Ramos (cell line): ENCODE data around the gene CBL.

Experiments
- in situ Hi-C: fragments of 300-500 bp; cut with MboI; formaldehyde crosslinking; loops from one replicate; pipeline ENCODE4 v1.14.3; 2022; ENCODE audit warnings: low sequenced_read_pairs; ENCODE audit not compliant: unreplicated experiment

CBL gene

DNA sequence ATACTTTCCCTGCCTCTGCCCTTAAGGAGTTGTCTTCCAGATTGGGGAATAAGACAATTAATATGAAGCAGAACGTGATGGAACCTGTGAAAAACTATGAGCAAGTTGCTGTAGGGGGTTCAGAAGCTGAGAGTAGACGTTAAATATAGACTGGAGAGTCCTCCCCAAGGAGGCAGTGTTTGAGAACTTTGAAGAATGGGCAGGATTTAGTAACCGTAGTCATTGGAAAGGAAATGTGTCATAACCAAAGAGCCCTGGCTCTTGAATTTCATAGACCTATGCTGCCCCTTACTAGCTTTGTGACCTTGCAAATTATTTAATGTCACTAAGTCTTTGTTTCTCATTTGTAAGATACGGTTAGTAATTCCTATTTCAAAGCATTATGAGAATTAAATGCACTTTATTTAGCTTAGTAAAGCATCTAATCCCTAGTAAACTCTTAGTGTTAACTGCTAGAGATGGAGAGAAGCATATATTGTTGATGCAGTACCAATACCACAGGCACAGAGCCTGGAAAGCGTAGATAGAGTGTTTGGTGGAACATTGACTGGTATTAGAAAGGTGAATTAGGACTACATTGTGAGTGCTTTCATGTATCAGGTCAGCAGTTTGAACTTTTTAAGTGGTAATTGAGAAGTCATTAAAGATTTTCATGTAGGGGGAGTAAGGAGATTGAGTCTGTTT is 56.7 kb downstream of the CBL start:
- in situ Hi-C loops: no loop called here

DNA sequence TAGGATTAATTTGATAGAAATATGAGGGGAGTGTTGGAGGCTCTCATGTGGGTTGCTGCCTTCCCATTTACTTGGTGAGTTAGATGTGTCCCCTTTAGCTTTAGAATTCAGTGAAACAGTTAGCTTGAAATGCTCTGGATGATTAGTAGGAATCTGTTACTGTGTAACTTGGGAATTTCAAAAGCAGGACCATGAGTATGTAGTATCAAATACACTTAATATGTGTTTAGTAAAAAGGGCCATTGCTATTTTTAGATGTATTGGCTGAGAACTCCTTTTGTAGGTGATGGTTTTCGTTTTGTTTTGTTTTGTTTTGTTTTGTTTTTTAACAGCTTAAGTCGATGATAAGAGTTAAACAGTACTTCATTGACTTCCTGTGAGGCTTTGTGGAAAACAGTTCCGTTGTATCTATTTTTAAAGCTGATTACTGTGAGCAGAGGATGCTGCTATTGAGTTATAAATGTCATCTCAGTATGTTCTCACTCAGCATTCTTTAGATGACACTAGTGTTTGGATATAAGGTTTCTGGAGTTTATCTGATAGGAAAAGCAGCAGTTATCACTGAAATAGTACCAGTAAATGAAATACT is 57.3 kb downstream of the CBL start:
- in situ Hi-C loops: no loop called here

DNA sequence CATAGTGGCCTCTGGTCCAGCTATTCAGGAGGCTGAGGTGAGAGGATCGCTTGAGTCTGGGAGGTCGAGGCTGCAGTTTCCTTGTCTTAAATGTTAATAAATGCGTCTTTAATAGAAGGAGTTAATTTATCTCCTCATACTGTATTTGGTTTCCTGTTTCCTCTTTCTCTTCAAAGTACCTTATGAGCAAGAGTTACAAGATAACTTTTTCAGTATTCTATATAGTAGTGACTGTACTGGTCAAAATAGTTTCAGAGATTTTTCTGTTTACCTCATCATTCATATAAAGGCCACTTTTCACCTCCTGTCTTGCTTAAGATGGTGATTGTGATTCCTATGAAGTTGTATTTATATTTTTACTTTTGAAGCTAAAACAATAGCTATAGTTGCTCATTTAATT is 59.9 kb downstream of the CBL start:
- in situ Hi-C loops: no loop called here

DNA sequence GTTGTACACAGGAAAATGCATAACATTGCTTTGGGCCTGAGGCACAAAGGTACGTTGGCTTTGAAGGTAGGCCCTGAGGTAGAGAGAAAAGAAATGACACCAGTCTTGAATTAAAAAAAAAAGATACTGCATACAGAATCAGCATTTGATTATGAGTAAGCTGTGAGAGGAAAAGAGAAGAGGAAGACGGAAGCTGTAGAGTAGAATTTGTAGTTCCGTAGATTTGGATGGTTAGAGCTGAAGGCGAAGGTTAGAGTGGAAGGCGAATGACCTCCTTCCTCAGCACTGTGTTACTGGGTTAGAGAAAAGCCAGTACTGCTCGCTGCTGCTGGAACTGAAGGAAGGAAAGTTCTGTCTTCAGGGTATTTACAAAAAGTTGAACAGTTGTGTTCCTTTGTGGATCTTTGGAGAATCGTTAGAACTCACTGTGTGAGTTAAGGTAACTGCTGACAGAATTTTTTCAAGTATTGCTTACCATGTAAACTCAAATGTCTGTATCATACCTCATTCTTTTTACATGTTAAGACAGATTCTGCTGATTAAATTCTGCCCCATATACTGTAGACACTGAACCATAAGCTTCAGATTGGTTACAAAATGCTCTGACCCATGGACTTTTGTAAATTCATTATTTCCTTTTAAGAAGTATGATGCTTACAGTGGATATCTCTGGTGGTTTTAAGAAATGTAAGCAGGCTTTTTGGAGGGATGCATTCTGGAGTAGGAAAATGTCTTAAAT is 60.5 kb downstream of the CBL start:
- in situ Hi-C loops: no loop called here

DNA sequence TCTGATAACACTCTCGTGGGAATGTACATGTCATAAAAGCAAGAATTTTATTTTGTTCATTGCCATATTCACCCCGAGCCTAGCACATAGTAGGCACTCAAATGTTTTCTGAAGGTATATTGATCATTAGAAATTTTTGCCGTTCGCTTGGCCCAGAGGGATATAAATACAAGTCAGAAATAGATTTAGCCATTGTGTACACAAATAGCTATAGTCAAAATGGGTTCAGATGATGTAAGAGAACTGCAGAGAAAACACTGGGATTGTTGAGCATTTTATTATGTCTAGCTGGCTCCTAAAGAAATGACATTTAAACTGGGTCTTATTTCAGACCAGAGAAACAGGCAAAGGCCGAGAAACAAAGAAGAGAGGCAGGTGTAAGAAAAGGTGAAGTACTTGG is 61.5 kb downstream of the CBL start:
- in situ Hi-C loops: no loop called here

DNA sequence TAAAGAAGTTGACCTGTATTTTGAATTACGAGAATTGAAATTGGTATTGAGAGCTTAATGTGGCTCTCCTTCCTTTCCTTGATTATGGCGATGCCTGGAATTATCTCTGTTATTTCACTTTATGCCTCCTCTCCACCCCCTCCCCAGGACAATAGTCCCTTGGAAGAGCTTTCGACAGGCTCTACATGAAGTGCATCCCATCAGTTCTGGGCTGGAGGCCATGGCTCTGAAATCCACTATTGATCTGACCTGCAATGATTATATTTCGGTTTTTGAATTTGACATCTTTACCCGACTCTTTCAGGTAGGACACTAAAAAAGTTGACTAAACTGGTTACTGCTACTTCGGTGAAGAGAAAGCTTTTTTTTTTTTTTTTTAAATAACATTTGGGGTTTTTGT is 67.6 kb downstream of the CBL start:
- in situ Hi-C loops: no loop called here

DNA sequence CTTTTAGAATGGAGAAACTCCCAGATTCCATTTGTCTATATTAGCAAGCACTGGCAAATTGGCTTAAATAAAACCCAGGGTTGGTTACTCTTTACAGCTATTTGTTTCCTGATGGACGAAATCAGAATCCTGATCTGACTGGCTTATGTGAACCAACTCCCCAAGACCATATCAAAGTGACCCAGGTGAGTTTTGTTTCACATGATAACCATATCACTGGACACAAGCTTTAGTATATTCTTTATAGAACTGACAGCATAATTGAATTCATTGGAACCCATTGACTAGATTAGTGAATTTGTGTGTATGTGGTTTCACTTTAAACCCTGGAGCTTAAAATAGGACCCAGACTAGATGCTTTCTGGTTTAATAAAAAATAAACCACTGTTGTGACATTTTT is 71.5 kb downstream of the CBL start:
- in situ Hi-C loops: no loop called here

DNA sequence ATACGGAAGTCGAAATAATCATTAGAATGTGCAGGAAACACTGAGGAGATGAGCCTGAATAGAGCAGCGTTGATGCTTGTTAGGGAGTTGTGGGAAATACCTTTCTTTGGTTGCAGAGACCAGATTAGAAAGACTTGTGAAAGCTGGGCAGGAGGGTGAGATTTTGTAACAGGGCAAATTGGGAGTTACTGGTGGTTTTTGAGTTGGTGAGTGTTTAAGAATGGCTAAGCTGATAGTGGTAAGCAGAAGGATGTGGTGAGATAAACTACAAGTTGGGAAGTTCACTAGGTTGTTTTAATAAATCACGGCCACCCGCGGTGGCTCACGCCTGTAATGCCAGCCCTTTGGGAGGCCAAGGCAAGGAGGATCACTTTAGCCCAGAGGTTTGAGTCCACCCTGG is 76.4 kb downstream of the CBL start:
- in situ Hi-C loops: no loop called here

DNA sequence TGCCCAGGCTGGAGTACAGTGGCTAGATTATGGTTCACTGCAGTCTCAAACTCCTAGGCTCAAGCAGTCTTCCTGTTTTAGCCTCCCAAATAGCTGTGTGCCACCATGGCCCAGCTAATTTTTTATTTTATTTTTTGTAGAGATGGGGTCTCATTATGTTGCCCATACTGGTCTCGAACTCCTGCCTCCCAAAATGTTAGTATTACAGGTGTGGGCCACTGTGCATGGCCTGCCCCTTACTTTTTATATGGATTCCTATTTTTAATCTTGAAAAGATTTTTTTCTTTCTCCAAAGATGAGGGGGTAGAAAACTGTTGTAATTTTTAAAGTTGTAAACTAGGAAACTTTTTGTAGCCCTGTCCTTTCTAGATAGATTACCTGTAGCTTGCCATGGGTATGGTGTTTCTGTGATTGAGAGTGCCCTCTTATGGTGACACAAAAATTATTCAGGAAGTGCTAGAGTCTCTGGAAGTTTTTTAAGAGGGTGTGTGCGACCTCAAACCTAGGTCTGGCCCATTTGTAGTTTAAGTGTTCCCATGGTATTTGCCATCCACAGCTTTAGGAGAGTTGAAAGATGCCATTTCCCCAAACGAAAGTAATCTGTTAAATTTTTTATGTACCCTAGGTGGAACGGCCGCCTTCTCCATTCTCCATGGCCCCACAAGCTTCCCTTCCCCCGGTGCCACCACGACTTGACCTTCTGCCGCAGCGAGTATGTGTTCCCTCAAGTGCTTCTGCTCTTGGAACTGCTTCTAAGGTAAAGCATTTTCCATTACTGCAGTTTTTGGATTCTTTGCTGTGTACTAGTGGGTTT is 78.4 kb downstream of the CBL start:
- in situ Hi-C loops: no loop called here

DNA sequence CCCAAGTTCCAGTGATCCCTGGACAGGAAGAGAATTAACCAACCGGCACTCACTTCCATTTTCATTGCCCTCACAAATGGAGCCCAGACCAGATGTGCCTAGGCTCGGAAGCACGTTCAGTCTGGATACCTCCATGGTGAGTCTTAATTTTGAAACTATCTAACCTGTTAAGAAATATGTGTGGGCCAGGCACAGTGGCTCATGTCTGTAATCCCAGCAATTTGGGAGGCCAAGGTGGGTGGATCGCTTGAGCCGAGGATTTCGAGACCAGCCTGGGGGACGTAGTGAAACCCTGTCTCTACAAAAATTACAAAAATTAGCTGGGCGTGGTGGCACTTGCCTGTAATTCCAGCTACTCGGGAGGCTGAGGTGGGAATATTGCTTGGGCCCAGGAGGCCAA is 79.3 kb downstream of the CBL start:
- in situ Hi-C loops: no loop called here

DNA sequence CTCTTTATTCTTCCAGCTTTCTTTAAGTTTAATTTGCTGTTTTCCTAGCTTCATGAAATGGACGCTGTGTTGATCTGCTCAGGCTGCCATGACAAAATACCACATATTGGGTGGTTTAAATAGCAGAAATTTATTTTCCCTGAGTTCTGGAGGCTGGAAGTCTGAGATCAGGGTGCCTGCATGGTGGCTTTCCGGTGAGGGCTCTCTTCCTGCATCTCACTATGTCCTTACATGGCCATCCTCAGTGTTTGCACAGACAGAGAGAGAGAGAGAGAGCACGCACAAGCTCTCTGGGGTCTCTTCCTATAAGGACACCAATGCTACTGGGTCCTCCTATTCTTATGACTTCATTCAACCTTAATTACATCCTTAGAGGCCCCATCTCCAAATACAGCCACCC is 82.1 kb downstream of the CBL start:
- in situ Hi-C loops: no loop called here

DNA sequence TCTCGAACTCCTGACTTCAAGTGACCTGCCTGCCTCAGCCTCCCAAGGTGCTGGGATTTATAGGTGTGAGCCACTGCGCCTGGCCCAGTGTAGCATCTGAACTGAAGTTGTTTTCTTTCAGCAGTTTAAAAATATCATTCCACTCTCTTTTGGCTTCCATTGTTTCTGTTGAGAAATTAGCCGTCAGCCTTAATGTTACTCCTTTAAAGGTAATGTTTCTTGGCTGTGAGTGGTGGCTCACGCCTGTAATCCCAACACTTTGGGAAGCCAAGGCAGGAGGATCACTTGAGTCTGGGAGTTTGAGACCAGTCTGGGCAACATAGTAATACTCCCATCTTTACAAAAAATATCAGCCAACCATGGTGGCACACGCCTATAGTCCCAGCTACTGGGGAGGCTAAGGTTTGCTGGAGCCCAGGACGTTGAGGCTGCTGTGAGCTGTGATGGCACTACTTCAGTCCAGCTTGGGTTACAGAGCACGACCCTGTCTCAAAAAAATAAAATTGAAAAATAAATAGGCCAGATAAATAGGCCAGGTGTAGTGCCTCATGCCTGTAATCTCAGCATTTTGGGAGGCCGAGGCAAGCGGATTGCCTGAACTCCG is 84.9 kb downstream of the CBL start:
- in situ Hi-C loops: no loop called here

DNA sequence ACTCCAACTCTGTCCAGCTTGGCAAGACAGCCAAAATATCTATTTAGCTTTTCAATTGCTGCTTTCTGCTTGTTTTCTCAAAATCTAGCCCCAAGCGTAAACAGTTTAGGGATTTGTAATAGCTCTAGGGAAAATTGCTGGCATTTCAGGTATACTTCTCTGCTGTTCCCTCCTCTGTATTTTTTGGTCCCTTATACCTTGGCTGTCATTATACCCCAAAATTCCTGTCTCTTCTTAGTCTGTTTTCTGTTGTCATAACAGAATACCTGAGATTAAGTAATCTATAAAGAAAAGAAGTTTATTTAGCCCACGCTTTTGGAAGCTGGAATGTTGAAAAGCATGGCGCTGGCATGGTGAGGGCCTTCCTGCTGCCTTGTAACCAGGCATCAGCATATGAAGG is 87.3 kb downstream of the CBL start:
- in situ Hi-C loops: no loop called here

DNA sequence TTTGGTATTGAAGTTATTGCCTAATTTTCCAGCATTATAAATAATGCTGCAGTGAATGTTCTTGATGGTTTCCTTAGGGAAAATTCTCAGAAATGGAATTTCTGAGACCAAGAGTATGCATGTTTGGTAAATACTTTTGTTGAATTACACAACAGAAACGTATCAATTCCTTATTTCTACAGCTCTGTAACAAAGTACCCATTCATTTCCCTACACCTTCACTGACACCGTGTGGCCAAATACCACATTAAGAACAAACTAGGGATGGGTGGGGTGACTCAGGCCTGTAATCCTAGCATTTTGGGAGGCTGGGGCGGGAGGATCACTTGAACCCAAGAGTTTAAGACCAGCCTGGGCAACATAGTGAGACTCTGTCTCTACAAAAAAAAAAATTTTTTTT is 89.0 kb downstream of the CBL start:
- in situ Hi-C loops: no loop called here

DNA sequence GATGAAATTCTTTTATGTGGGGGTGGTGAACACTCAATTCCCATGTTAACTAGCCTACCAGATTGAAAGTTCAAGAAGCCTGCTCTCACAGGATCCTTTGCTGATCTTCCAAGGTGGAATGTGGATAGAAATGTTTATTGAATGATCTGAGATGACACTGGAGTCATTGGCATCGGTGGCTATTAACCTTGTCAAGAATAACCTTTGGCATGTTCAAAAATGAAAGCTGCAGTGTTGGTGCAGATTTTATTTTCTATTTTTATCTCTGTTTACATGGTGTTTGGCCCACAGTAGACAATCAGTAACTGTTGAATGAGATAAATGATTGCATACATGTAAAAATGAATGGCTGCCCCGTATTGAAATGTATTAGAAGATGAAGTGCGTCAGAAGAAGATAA is 91.8 kb downstream of the CBL start:
- in situ Hi-C loops: no loop called here

DNA sequence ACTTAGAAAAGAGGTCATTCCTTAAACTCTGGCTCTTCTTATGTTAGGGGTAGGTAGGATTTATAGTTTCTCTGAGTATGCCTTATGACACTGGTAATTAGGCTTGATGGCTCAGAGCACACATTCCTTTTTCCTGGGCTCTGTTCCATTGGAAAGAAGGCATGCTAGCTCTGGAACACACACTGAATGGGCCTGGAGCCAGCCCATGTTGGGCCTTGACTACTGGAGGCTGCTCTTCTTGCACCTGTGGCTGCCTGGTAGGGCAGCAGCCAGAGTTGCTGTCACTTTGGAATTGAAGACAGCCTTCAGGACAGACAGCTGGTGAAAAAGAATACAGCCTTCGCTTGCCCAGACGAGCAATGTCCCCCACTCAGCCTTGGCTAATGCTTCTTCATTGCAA is 92.6 kb downstream of the CBL start:
- in situ Hi-C loops: no loop called here

DNA sequence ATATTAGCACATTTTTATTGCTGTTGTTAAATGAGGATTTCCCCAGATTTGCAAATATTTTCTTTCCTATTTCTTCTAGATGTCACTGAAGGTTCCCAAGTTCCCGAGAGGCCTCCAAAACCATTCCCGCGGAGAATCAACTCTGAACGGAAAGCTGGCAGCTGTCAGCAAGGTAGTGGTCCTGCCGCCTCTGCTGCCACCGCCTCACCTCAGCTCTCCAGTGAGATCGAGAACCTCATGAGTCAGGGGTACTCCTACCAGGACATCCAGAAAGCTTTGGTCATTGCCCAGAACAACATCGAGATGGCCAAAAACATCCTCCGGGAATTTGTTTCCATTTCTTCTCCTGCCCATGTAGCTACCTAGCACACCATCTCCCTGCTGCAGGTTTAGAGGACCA is 93.3 kb downstream of the CBL start:
- in situ Hi-C loops: no loop called here

DNA sequence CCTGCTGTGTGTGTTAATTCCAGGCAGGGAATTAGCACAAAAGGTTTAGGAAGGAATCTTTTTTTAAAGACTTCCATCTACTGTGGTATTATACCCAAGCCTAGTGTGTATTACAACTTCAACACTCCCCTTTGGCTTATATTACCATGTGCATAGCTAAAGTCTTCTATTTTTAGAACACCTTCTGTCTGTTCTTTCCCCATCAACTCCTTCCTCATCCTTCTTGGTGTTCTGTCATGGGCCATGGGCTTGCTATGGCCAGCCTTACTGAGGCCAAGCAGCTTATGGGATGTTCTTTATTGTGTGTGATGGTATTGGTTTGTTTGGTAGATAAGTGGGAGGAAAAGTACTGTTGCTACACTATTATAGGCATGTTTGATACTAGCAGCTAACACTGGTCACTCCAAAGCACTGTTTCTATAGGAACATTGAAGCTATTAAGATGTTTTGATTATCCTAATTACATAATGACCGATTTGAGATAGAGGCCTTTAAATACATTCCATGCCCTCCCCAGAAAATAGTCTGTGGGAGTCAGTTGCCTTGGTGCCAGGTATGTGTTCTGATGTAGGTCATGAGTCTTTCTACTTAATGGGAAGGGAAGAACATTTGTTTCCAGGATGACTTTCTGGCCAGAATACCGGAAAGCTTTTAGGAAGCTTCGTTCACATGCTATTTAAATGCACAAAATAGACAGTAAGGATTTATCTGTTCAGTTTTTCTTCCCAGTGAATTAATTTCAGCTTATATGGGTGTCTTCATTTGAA is 94.2 kb downstream of the CBL start:
- in situ Hi-C loops: no loop called here

DNA sequence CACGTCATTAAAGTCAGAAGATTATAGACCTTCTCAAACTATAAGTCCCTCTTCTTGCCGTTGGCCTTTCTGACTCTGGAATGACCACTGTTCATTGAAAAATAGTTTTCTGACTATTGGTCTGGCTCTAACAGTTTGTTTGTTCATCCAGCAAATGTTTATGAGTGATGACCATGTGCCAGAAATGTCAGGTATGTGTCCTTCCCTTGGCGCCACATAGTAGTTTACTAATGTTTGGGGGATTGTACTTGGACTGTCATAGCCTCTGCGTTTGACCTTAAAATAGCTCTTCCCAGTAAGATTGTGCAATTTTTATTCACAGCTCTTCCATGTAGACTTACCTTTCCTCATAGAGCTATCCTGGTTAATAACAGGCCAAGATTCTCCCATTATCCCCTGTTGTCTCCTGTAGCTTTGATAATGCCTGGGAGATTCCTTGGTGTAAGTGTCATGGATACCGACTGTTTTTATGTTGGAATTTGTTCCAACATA is 97.1 kb downstream of the CBL start:
- in situ Hi-C loops: no loop called here
